Measurements from ENCODE around the gene PLA2G2F. TPM values are rescaled to one million over a fixed set of nuclear protein-coding genes. Genes with fewer than 3 reads are reported as not detected.

The PLA2G2F gene
- total RNA-seq, 1 donor from 2014 or later = not detected

DNA sequence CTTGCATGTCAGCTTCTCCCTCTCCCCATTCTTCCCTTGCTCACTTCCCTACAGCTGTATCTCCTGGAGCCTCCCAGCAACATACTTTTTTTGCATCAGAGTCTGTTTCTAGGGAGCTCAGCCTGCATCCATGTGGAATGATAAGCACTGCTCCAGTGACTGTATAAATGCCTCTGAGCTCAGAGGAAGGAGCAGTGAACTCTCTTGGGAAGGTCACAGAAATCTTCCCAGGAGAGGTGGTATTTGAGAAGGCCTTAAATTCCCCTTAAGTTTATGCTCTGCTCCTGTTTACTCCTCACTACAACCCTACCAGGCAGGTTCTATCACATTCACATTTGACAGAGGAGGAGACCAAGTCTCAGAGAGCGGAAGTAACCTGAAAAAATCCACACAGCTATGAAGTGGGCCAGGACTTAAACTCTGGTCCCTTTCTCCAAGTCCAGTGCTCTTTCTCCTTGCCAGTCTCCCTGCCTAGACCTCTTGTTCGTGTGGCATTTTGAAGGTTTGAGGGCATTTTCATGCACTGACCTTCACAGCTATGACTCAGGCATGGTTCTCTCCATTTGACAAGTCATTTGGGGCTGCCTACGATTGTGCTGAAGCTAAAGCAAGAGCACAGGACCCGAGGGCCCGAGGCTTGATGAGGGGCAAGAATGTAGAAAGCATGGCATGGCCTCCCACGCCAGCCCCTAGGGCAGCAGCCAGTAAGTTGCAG is 41.2 kb downstream of the PLA2G2F start:
- peaks cover 3% of the 10 kb centered on the region for H3K27me3 Mint-ChIP-seq
- H3K4me1 Mint-ChIP-seq = peaks cover 31% of the 10 kb centered on the region
- DNase-seq = no peak
- peaks cover 16% of the 10 kb centered on the region for H3K36me3 Mint-ChIP-seq (ENCODE audit: low read depth)
- intact Hi-C loops (cut with micrococcal nuclease) = no loop called here
- no peak overlapping the region for H3K4me3 Mint-ChIP-seq
- H3K9me3 Mint-ChIP-seq = peaks cover 12% of the 10 kb centered on the region
- H3K27ac Mint-ChIP-seq = peak overlapping the region; percentile 39

DNA sequence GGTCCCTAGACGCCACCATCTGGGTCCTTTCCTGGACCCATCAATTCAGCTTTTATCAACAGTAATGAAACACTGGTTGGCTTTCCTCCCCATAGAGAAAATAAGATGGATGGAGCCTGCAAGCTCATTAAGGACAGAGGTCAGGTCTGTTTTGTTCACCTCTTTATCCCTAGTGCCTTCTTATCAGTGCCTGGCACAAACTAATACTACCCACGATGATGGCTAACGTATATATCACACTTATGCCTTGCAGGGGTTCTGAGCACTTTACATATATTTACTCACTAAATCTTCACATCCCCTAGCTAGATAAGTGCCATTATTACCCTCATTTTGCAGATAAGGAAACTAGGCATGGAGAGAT is 41.7 kb downstream of the PLA2G2F start:
- peaks cover 12% of the 10 kb centered on the region for H3K9me3 Mint-ChIP-seq
- peaks cover 30% of the 10 kb centered on the region for H3K4me1 Mint-ChIP-seq
- H3K27ac Mint-ChIP-seq = no peak overlapping the region
- peaks cover 16% of the 10 kb centered on the region for H3K36me3 Mint-ChIP-seq (ENCODE audit: low read depth)
- intact Hi-C loops (cut with micrococcal nuclease) = no loop called here
- DNase-seq = no peak
- H3K4me3 Mint-ChIP-seq = no peak overlapping the region
- peaks cover 3% of the 10 kb centered on the region for H3K27me3 Mint-ChIP-seq

DNA sequence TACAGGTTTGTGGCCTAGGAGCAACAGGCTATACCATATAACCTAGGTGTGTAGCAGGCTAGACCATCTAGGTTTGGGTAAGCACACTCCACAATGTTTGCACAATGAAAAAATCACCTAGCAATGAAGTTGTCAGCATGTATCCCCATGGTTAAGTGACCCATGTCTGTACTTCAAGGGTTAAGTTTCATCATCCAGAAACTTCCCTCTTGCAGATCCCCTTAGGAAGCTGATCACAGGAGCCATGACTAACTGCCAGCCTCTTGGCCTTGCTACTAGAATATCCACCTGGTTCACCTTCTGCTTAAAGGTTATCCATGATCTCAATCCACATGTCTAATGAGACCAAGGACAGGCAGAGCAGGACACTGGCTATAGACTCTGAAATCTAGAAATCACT is 43.3 kb downstream of the PLA2G2F start:
- intact Hi-C loops (cut with micrococcal nuclease) = no loop called here
- Mint-ChIP-seq H3K27ac (no peak overlapping the region), H3K36me3 (ENCODE audit: low read depth) (peaks cover 16% of the 10 kb centered on the region), H3K27me3 (peaks cover 3% of the 10 kb centered on the region), H3K4me3 (no peak overlapping the region), H3K9me3 (peaks cover 12% of the 10 kb centered on the region), H3K4me1 (peaks cover 39% of the 10 kb centered on the region)
- DNase-seq = no peak

DNA sequence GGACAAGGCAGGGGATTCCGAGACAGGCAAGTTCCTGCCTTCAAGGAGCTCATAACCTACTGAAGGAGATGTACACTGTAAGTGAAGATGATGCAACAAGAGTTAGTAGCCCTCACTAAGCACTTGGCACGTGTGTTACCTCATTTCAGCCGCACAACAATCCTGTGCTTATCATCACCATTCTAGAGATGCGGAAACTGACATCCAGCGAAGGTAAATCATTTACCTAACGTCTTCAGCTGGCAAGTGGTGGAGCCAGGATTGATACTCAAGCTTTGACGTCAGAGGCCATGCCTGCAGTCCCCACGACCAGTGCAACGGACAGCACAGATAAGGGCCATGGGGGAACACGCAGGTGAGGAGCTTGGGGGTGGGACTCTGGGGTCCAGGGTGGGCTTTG is 43.9 kb downstream of the PLA2G2F start:
- Mint-ChIP-seq H3K27ac (no peak overlapping the region), H3K4me3 (no peak overlapping the region), H3K9me3 (peaks cover 12% of the 10 kb centered on the region), H3K4me1 (peaks cover 45% of the 10 kb centered on the region), H3K36me3 (ENCODE audit: low read depth) (peaks cover 17% of the 10 kb centered on the region), H3K27me3 (peaks cover 5% of the 10 kb centered on the region)
- no peak for DNase-seq
- intact Hi-C loops (cut with micrococcal nuclease) = no loop called here

DNA sequence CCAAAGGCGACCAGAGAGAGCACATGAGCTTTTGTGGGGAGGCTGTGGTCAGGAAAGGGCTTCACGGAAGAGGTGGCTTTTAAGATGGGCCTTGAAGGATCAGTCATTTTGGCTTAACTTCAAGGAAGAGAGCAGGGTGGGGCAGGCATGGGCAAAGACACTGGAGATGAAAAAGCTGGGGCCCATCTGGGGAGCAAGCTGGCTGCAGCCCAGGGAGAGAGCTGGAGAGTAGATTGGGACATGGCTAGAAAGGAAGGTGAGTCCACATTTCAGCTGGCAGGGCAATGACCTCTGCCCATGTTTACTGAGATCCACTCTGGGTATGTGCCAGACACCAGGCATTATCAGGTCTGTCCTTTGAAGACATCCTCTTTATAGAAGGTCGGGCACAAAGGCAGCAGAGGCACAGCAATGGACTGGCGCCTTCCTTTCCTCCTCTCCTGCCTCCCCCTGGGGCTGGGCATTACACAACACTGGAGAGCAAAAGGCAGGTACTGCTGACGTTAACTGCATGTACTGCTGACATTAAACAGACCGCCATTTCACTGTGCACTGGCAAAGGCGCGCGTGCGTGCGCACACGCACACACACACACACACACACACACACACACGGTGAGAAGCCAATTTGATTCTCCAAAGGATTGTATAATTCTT is 44.6 kb downstream of the PLA2G2F start:
- Mint-ChIP-seq H3K27ac (peak overlapping the region; percentile 74), H3K4me3 (peak overlapping the region; percentile 5), H3K36me3 (ENCODE audit: low read depth) (peaks cover 19% of the 10 kb centered on the region), H3K9me3 (peaks cover 12% of the 10 kb centered on the region), H3K27me3 (peaks cover 12% of the 10 kb centered on the region), H3K4me1 (peaks cover 49% of the 10 kb centered on the region)
- intact Hi-C loops (cut with micrococcal nuclease) = no loop called here
- no peak for DNase-seq

DNA sequence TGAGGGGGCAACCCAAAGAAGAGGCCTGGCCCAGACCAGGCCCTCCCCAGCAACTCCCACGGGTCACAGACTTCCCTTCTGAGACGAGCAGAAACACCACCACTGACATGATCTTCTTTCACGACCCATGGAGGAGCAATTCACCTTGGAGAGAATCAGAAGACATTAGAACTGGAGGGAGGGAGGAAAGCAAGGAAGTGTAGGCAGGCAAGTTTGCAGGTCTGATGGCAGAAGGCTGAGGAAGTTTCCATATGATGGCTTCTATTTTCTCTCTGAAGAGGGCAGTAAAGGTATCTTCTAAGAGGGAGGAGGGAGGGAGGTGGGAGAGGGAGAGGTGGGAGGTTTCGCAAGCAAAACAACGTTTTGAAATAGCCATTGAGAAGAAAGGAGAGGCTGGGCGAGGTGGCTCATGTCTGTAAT is 45.4 kb downstream of the PLA2G2F start:
- Mint-ChIP-seq H3K4me1 (peaks cover 57% of the 10 kb centered on the region), H3K4me3 (peak overlapping the region; percentile 80), H3K36me3 (ENCODE audit: low read depth) (peaks cover 17% of the 10 kb centered on the region), H3K27ac (peak overlapping the region; percentile 97), H3K27me3 (peaks cover 18% of the 10 kb centered on the region), H3K9me3 (peaks cover 7% of the 10 kb centered on the region)
- intact Hi-C loops (cut with micrococcal nuclease) = no loop called here
- DNase-seq = no peak

DNA sequence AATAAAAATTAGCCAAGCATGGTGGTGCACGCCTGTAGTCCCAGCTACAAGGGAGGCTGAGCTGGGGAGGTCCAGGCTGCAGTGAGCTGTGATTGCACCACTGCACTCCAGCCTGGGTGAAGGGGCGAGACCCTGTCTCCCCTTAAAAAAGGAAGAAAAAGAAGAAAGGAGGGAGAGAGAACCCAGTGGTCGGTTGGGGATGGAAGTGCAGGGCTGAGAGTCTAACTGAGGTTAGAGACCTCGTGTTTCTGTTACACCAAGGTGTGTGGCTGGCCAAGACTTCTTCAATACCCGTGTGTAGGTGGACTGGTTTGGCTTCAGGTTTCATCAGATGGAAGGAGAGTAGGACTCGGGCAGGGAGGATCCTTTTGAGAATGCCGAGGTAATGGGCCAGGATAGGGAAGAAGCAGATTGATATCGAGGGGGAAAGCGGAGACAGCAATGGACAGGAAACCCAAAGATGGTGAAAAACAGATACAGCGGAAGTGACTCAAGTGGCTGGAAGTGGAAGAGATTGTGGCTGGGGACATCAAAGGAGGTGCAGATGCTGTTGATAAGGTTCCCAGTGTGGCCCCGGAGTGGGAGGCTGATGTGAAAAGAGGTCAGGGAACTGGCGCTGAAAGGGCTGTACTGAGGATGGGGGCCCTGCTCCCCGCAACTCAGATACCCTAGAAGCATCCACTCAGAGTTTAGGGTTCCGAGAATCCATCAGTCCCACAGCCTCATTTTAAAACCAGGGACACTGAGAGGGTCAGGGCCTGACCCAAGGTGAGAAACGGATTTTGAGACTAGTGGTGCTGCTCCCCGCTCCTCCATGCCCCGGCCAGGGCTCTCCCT is 46.1 kb downstream of the PLA2G2F start:
- H3K27me3 Mint-ChIP-seq = peaks cover 22% of the 10 kb centered on the region
- intact Hi-C loops (cut with micrococcal nuclease) = no loop called here

DNA sequence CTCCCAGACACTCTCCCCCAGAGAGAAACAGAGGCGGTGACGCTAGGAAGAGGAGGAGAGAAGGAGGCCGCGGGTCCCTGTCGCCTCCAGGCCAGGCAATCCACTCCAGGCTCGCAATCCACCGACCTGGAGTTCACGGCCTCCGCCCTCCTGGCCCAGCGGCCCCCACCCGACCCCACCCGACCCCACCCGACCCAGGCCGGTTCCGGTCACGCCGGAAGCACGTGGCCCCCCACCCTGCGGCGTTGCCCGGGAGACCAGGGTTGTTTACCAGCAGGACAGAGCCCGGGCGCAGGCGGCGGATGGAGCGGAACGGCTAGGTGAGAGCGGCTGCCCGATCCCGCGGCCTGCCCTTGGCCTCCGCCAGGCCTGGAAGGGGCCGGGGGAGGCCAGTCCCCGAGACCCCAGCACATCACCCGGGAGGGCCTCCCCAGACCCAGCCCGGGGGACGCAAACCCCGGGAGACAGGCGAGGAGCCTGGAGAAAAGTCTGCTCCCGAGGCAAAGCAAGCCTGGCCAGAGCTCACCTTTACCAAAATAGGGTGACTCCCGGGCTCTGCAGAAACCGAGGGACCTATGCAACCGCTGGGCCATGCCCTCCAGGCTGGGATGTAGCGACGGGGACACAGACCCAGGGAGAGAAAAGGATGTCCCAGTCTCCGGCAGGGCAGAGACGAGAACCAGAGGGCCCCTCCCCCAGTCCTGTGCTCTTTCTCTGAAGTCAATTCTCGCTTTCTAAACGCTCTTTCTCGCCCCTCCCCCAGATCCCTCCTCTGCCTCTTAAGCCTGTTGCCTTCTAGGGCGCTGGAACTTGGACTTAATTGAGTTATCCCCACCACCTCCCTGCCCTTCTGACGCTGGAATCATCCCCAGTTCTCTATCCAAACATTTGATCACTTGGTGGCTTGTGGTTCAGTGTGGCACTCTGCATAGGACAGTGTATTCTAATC is 47.0 kb downstream of the PLA2G2F start, which contains the start of the genes PLA2G2C and UBXN10:
PLA2G2C (minus strand) TSS at position 685 of the 949 bp plus-strand sequence. CDS start 9,155 bp downstream, outside the sequence.
UBXN10 (plus strand) TSS at position 263 of the 949 bp plus-strand sequence. CDS start 4,466 bp downstream, outside the sequence.
- Mint-ChIP-seq H3K27me3 (peaks cover 27% of the 10 kb centered on the region), H3K36me3 (ENCODE audit: low read depth) (peaks cover 12% of the 10 kb centered on the region), H3K27ac (peak within 1 kb of the TSS; percentile 97), H3K4me3 (peak within 1 kb of the TSS; percentile 80), H3K9me3 (no peaks in the 10 kb centered on the region), H3K4me1 (peaks cover 55% of the 10 kb centered on the region)
- intact Hi-C loops (cut with micrococcal nuclease) = loop anchor here (1.0 to 2.0 kb wide), 3 partner anchors 11 to 33 kb away; no protein-coding TSS in a partner anchor
- DNase-seq = peak; percentile 92

More for the DNA sequence above, 46.1 kb downstream of the PLA2G2F start:
- DNase-seq = peak; percentile 92
- peak overlapping the region; percentile 97 for H3K27ac Mint-ChIP-seq
- H3K4me1 Mint-ChIP-seq = peaks cover 55% of the 10 kb centered on the region
- peaks cover 12% of the 10 kb centered on the region for H3K36me3 Mint-ChIP-seq (ENCODE audit: low read depth)
- H3K4me3 Mint-ChIP-seq = peak overlapping the region; percentile 80
- H3K9me3 Mint-ChIP-seq = no peaks in the 10 kb centered on the region

DNA sequence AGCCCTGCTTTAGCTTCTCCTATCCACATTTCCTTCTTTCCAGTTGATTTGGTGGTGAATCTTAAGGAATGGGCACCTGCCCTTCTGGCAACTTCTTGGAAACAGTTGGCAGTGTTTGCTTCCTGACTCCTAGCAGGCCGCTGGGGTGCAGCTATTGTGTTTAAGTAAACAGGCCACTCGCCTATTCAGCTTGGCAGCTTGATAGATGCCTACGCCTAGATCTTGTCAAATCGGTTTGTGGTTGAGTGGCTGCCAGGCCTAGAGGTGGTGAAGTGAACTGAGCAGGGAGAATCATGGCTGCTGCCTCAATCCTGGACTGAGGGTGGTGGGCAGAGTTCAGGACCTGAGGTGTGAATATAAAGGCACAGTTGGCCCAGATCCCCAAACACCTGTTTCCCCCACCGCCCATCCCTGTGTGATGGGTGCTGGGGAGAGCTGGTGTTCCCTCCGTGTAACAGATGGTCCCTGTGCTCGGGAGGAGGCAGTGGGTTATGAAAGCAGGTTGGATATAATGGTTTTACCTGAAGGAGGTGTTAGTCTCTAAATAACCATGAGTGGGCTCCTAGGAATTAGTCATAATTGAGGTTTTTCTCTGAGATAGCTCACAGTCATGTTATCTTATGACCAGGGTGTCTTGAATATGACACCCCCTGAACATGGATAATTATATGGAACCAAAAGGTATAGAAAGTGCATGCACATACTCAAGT is 48.1 kb downstream of the PLA2G2F start:
- H3K27ac Mint-ChIP-seq = peak overlapping the region; percentile 83
- peaks cover 30% of the 10 kb centered on the region for H3K27me3 Mint-ChIP-seq

DNA sequence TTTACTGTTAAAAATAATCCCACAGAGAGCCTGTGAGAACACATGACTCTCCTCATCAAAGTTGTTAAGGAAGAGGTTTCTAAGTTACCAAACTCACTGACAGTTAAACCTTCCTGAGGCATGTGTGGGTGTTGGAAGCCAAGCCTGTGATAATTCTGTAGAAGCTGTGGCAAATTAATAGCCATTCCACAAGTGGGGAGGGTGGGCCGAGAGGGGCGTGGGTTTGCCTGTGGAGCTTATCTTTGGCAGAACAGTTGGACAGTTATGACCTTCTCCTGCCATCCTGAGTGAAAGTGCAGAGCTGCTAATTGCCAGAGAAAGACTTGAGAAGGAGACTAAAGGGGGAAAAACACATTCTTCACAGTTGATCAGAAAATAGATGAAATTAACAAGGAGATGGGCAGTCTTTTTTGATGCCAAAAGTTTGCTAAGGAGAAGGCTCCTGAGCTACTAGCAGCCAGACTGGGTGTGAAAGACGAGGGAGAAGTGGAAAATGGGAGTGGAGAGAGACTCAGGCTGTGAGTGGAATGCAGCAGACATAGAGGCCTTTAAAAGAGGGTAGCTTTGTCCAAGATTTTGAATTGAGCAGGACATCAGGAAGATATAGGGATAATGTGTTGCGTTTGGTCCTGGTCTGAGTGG is 48.8 kb downstream of the PLA2G2F start:
- no peak for DNase-seq
- Mint-ChIP-seq H3K36me3 (ENCODE audit: low read depth) (peaks cover 11% of the 10 kb centered on the region), H3K4me1 (peaks cover 54% of the 10 kb centered on the region), H3K9me3 (no peaks in the 10 kb centered on the region), H3K27ac (peak overlapping the region; percentile 78), H3K27me3 (peaks cover 36% of the 10 kb centered on the region), H3K4me3 (peak overlapping the region; percentile 80)
- intact Hi-C loops (cut with micrococcal nuclease) = loop anchor here (2.0 kb wide), 2 partner anchors 17 to 35 kb away; no protein-coding TSS in a partner anchor

More for the DNA sequence above, 48.1 kb downstream of the PLA2G2F start:
- Mint-ChIP-seq H3K36me3 (ENCODE audit: low read depth) (peaks cover 11% of the 10 kb centered on the region), H3K4me3 (peak overlapping the region; percentile 80), H3K4me1 (peaks cover 53% of the 10 kb centered on the region), H3K9me3 (no peaks in the 10 kb centered on the region)
- intact Hi-C loops (cut with micrococcal nuclease) = loop anchor here (2.0 kb wide), 2 partner anchors 16 to 34 kb away; no protein-coding TSS in a partner anchor
- DNase-seq = peak; percentile 72

DNA sequence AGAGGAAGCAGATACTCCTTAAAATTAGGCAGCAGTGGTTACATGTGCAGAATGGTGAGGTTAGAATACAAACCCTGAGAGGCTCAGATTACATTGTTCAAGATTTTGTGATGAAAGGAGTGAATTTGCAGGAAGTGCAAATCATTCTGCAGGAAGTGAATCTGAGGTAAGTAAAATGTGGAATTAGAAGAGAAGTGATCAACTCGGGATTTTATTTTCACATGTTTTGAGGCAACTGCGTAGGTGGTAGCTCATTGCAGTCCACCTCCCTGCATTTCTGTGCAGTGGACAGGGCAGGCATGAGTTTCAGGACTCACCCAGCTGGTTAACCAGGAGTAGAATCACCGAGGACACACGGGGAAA is 49.3 kb downstream of the PLA2G2F start:
- Mint-ChIP-seq H3K27me3 (peaks cover 37% of the 10 kb centered on the region), H3K9me3 (no peaks in the 10 kb centered on the region), H3K4me3 (peak overlapping the region; percentile 80), H3K27ac (peak overlapping the region; percentile 78), H3K36me3 (ENCODE audit: low read depth) (peaks cover 9% of the 10 kb centered on the region), H3K4me1 (peaks cover 53% of the 10 kb centered on the region)
- intact Hi-C loops (cut with micrococcal nuclease) = no loop called here
- DNase-seq = no peak

DNA sequence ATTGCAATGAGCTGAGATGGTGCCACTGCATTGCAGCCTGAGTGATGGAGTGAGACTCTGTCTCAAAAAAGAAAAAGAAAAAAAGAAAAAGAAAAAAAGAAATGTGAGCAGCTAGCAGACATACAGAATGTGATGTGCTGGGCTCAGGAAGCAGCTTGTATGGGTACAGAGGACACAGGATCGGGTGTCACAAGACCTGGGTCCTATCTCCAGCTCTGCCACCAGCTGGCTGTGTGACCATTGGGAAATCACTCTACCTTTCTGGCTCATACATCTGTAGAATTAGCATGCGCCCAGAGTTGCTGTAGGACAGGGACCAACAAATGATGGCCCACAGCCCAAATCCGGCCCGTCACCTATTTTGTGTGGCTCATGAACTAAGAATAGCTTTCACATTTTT is 50.5 kb downstream of the PLA2G2F start:
- intact Hi-C loops (cut with micrococcal nuclease) = no loop called here
- no peak overlapping the region for H3K27ac Mint-ChIP-seq
- peaks cover 5% of the 10 kb centered on the region for H3K36me3 Mint-ChIP-seq (ENCODE audit: low read depth)
- peaks cover 40% of the 10 kb centered on the region for H3K27me3 Mint-ChIP-seq
- DNase-seq = no peak
- H3K9me3 Mint-ChIP-seq = no peaks in the 10 kb centered on the region
- peaks cover 41% of the 10 kb centered on the region for H3K4me1 Mint-ChIP-seq
- H3K4me3 Mint-ChIP-seq = no peak overlapping the region

Data from activated CD4-positive, alpha-beta T cell treated with anti-CD3 and anti-CD28 coated beads, Interleukin-2, amount 10 ng/mL, durations not matched to agents 24 days and 14 days (primary cell).